Measurements from ENCODE around the gene GPR176. TPM values are rescaled to one million over a fixed set of nuclear protein-coding genes. Genes with fewer than 3 reads are reported as not detected.
A peak's percentile ranks its signal among the peaks of the same experiment; 100 is the strongest.

GPR176 gene
- total RNA-seq, 2 experiments from 2014 or later: 0.57 TPM; not detected in 1

DNA sequence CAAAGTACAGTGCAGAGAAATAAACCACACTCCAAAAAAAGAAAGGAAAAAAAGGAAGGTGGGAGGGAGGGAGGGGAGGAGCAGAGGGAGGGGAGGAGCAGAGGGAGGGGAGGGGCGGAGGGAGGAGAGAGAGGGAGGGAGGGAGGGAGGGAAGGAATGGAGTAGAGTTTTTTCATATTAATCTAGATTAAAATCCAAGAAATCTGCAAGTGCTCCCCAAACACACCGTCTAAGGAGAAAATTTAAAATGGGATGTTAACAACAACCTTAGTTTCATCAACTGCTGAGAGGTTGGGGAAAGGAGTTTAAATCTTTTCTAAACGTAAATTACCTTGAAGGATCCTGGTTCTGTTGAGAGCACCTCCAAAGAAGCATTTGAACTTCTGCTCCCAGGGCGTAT lies 144.0 kb downstream of the GPR176 start:
- DNase-seq (ENCODE audit: low spot score): no peak
- Histone ChIP-seq H3K9me2 (ENCODE audit: insufficient read depth, low read length) (no peaks in the 10 kb centered on the region), H3K4me1 (ENCODE audit: insufficient read depth, low read length, poor library complexity, severe bottlenecking) (peaks cover 8% of the 10 kb centered on the region), H3K4me2 (ENCODE audit: low read length) (no peak overlapping the region), H4K20me1 (ENCODE audit: insufficient read depth, low read length) (no peaks in the 10 kb centered on the region), H2AFZ (ENCODE audit: low read length) (no peak overlapping the region), H3K4me3 (ENCODE audit: low read depth, low read length, poor library complexity, severe bottlenecking) (no peak overlapping the region), H3K27ac (ENCODE audit: low read depth, low read length, poor library complexity, severe bottlenecking) (no peak overlapping the region), H3K9me3 (ENCODE audit: low read length) (no peaks in the 10 kb centered on the region), H3K36me3 (ENCODE audit: insufficient read depth, low read length) (no peaks in the 10 kb centered on the region), H3K79me2 (ENCODE audit: insufficient read depth, low read depth, low read length) (no peaks in the 10 kb centered on the region)
- POLR2A ChIA-PET: no interaction called here
- intact Hi-C loops (cut with micrococcal nuclease; ENCODE audit: unreplicated experiment): no loop called here
- CTCF ChIA-PET (ENCODE audit: unreplicated experiment): no interaction called here
- TF ChIP-seq, protein P1, sequence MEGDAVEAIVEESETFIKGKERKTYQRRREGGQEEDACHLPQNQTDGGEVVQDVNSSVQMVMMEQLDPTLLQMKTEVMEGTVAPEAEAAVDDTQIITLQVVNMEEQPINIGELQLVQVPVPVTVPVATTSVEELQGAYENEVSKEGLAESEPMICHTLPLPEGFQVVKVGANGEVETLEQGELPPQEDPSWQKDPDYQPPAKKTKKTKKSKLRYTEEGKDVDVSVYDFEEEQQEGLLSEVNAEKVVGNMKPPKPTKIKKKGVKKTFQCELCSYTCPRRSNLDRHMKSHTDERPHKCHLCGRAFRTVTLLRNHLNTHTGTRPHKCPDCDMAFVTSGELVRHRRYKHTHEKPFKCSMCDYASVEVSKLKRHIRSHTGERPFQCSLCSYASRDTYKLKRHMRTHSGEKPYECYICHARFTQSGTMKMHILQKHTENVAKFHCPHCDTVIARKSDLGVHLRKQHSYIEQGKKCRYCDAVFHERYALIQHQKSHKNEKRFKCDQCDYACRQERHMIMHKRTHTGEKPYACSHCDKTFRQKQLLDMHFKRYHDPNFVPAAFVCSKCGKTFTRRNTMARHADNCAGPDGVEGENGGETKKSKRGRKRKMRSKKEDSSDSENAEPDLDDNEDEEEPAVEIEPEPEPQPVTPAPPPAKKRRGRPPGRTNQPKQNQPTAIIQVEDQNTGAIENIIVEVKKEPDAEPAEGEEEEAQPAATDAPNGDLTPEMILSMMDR (conservative IDR thresholded peaks at IDR 0.05; ENCODE audit: low read length): no peak
- no peak for TF ChIP-seq EZH2phosphoT487 (IDR thresholded peaks at IDR 0.05; ENCODE audit: borderline replicate concordance, low read depth, low read length)
- BruUV-seq (replicated peaks): no TSS peak

DNA sequence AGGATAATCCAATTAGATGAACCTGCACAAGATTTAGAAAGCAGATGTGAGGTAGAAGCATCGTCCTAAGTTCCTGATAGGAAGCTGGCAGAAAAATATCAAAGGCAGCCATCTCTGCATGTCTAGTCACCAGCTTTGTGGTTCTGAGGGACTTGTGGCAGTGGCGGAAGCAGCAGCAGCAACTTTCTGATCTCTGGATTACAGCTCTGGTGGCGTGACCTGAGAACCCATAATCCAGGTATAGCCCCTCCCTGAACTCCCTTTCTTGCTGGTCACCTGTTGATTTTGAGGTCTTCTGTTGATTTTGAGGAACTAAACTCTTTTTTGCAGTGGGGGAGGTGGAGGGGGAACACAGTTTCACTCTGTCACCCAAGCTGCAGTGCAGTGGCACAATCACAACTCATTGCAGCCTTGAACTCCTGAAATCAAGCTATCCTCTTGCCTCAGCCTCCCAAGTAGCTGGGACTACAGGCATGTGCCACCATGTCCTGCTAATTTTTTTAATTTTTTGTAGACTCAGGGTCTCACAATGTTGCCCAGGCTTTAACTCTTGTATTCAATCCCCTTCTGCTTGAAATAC lies 145.3 kb downstream of the GPR176 start:
- Histone ChIP-seq H3K27ac (ENCODE audit: low read depth, low read length, poor library complexity, severe bottlenecking) (no peak overlapping the region), H3K36me3 (ENCODE audit: insufficient read depth, low read length) (no peaks in the 10 kb centered on the region), H3K4me3 (ENCODE audit: low read depth, low read length, poor library complexity, severe bottlenecking) (no peak overlapping the region), H3K4me2 (ENCODE audit: low read length) (no peak overlapping the region; the same call in 1 of the 2 replicates), H3K4me1 (ENCODE audit: insufficient read depth, low read length, poor library complexity, severe bottlenecking) (peaks cover 8% of the 10 kb centered on the region), H2AFZ (ENCODE audit: low read length) (peak overlapping the region; percentile 62), H3K79me2 (ENCODE audit: insufficient read depth, low read depth, low read length) (no peaks in the 10 kb centered on the region), H3K9me3 (ENCODE audit: low read length) (no peaks in the 10 kb centered on the region), H3K9me2 (ENCODE audit: insufficient read depth, low read length) (no peaks in the 10 kb centered on the region), H4K20me1 (ENCODE audit: insufficient read depth, low read length) (no peaks in the 10 kb centered on the region)
- ChIA-PET POLR2A (interaction anchor here (1.2 kb wide), 1 partner anchor 8 kb away, joined by 4 read pairs; the partner anchor contains the start of gene FSIP1), CTCF (ENCODE audit: unreplicated experiment) (no interaction called here)
- peak; percentile 33 for DNase-seq (ENCODE audit: low spot score)
- TF ChIP-seq, protein P1 (conservative IDR thresholded peaks at IDR 0.05; ENCODE audit: low read length): no peak
- TF ChIP-seq EZH2phosphoT487 (IDR thresholded peaks at IDR 0.05; ENCODE audit: borderline replicate concordance, low read depth, low read length): no peak
- BruUV-seq (replicated peaks): no TSS peak
- intact Hi-C loops (cut with micrococcal nuclease; ENCODE audit: unreplicated experiment): no loop called here

All from OCI-LY7 (cell line).